Activated gamma-delta T cell treated with anti-CD3 and anti-CD28 coated beads, Interleukin-2, amount 50 U/mL, for 16 hours (primary cell): ENCODE data around the gene IQGAP2.
"Not testable (repeated sequence)": the region's sequence is repeated elsewhere in the genome, so short reads cannot be mapped to it uniquely, and the experiment has no call there.

Source experiments
- DNase-seq: peaks from one replicate; pipeline ENCODE4 v3.0.0-alpha.2; 2020; ENCODE audit warnings: low read depth

IQGAP2 gene

GRCh38 chr5:76663573-76663972 is 260.5 kb downstream of the IQGAP2 start:
- no peak for DNase-seq

GRCh38 chr5:76664079-76664478 is 261.0 kb downstream of the IQGAP2 start:
- no peak for DNase-seq

GRCh38 chr5:76667495-76667894 is 264.4 kb downstream of the IQGAP2 start:
- no peak for DNase-seq

DNA sequence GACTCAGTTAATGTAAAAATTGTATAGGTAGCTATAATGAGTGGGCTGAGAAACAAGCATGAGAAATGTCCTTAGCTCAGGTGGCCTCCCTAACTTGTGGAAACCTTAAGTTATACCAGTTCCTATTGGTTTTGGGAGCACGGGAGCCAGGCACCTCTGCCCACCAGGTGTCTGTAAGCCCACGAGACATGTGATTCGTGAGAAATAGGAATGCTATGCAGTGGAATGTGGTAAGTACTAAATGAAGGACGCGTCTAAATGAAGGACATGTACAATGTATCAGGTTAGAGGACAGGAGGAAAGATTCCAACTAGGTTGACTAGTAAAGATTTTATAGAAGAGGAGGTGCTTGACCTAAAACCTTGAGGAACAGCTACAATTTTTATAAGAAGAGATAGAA is 266.2 kb downstream of the IQGAP2 start:
- DNase-seq: no peak

- no peak for DNase-seq
Measured at GRCh38 chr5:76670508-76670907, 267.4 kb downstream of the IQGAP2 start.

DNA sequence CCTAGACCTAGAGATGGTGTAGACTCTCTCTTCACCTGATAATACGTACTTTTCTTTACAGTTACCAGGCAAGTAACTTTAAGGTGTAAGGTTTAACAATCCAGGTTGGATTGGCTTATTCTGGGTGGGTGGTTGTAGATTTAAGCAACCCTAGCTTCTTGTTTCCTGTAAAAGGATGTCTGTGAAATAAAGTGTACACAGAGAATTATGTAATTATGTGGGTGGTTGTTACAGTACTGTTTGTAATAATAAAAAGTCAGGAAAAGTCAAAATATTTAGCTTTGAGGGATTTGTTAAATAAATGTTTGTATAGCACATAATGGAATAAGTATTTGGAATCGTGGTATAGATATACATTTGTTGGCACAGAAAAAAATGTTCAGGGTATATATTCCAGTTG is 269.2 kb downstream of the IQGAP2 start:
- no peak for DNase-seq

DNA sequence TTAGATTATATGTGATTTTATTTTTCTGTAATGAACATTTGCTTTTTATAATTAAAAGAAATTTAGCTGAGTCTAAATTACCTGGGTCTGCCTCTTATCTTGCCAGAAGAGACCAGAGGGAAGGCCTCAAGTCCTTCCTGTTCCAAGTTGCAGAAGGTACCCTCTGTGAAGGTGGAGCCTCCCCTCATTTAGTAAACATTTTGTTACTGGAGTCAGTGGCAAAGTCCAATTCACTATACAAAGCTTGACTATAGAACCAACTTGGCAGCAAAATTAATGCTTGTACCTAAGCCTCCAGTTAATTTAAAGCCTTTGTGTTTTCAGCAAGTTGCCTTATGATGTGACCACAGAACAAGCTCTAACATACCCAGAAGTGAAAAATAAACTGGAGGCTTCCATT is 270.0 kb downstream of the IQGAP2 start:
- no peak for DNase-seq

DNA sequence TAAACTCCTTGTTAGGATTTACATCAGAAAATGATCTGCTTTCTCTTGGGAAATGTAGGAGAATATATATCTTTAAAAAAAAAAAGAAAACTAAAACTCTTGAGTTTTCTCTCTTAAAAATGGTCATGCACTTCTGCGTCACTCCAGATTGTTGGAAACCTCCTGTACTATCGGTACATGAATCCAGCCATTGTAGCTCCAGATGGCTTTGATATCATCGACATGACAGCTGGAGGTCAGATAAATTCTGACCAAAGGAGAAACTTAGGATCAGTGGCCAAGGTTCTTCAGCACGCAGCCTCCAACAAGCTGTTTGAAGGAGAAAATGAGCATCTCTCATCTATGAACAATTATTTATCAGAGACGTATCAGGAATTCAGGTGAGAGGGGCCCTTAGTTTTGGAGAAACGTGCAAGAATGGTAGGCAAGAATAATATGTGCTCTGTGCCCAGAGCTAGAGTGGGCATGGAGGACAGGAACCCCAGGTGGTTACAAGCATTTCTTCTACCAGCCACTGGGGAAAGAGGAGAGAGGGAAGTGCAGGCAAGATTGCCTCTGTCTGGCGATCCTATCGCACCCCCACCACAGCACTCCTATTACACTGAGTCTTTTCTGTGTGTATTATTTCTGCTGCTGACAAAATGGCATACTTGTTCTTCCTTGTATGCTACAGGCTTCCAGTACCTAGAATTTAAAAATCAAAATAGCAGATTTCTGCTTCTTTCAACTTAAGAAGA is 271.4 kb downstream of the IQGAP2 start:
- no peak for DNase-seq

- DNase-seq: no peak
Measured at GRCh38 chr5:76675364-76675763, 272.3 kb downstream of the IQGAP2 start.

DNA sequence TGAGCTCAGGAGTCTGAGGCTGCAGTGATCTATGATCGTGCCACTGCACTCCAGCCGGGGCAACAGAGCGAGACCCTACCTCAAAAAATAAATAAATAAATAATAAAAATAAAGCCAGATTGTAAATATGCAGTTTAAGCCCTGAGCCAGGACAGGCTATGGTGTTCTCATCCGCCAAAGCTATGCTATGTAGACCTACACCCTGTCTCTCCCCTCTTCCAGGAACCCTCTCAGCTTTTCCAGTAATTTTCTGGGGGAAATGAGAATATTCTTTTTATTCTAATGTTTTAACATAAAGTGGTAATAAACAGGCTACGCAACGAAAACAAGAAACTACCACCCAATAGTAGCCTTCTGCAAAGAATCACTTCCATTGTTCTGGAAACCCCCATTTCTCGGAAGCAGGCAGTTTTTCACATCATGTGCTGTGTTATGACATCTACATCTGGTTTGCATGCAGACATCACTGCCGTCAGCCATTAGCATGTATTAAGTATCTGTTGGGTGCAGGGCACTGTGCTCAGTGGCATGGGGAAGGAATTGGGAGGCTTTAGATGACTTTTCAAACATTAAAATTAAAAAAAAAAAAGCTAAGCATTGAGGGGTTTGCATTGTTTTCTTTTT is 274.9 kb downstream of the IQGAP2 start:
- DNase-seq: no peak

DNA sequence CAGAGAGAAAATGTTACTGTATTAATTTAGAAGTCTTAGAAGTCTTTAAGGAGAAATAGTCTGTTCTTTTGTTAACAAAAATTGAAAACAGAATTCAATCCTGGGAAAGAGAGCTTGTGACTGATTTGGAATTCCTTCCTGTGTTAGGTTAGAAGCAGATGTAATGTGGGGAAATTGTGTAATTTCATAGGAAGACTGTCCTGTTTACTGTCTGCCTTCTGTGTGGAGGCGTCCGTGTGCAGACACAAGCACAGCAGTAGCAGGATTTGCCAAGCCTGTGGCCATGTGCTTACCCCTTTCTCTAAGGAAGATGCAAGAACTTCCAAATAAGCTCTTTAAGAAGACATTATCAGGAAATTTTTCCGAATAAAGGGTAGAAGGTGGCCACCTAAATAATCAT is 276.1 kb downstream of the IQGAP2 start:
- no peak for DNase-seq

DNA sequence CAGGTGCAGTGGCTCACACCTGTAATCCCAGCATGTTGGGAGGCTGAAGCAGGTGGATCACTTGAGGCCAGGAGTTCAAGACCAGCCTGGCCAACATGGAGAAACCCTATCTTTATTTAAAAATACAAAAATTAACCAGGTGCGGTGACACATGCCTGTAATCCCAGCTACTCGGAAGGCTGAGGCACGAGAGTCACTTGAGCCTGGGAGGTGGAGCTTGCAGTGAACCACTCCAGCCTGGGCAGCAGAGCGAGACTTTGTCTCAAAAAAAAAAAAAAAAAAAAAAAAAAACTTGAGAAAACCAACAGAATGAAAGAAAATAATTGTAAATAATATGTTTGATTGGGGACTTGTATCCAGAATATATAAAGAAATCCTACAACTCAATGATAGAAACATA is 277.7 kb downstream of the IQGAP2 start:
- not testable (repeated sequence) for DNase-seq

- DNase-seq: no peak
Measured at GRCh38 chr5:76681287-76681686, 278.2 kb downstream of the IQGAP2 start.

DNA sequence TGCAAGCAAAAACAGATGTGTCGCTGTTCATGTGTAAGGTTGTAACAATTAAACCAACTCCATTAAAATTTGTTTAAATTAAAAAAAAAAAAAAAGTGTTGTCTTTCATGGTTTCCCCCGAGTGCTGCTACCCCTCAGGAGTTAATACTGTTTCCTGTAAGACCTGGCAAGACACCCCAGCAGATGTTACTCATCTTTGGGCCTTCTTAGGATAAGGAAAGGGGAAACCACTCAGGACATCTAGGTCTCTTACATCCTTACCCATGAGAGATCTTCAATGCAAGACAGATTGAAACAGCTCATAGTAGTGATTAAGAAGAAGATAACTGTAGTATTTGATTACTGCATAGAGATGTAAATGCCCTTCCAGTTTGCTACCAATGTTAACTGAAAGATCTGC is 279.3 kb downstream of the IQGAP2 start:
- no peak for DNase-seq

DNA sequence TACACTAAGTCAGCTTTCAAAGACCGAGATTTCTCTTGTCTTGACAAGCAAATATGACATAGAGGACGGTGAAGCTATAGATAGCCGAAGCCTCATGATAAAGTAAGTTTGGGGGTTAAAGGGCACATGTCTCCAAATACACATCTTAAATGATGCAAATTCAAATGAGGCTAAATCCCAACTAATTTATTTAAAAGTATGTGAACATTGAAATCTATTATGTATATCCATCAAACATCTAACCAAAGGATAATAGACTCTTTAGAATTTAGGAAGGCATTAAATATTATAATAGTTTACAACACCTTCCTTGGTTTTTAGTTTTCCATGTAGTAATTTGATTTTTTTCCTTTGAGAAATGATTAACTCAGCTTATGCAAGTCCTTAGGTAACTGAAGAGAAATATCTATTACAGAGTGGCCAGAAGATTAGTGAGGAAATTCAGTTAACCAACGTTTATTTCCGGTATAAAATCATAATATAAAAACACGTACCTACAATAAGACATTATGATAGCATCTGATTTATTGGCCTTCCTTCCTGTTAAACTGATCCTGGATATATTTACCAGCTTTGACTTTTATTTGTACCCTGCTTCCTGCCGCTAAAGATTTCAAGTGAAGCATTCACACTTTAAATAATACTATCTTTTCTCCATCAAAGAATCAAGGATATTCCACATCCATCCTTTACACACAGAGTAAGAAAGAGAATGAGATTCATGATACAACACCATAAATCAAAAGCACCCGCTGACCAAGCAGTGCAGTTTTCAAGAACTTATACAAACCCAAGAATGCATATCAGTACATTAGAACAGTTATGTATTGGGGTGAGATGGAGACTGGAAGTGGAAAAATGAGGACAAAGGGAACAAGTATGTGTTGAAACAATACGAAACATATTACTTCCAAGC is 281.0 kb downstream of the IQGAP2 start:
- DNase-seq: no peak

GRCh38 chr5:76684756-76685519 is 281.9 kb downstream of the IQGAP2 start:
- no peak for DNase-seq

- no peak for DNase-seq
Measured at GRCh38 chr5:76685704-76686103, 282.6 kb downstream of the IQGAP2 start.

GRCh38 chr5:76688212-76688611 is 285.1 kb downstream of the IQGAP2 start:
- DNase-seq: no peak

GRCh38 chr5:76688836-76689235 is 285.8 kb downstream of the IQGAP2 start:
- no peak for DNase-seq

DNA sequence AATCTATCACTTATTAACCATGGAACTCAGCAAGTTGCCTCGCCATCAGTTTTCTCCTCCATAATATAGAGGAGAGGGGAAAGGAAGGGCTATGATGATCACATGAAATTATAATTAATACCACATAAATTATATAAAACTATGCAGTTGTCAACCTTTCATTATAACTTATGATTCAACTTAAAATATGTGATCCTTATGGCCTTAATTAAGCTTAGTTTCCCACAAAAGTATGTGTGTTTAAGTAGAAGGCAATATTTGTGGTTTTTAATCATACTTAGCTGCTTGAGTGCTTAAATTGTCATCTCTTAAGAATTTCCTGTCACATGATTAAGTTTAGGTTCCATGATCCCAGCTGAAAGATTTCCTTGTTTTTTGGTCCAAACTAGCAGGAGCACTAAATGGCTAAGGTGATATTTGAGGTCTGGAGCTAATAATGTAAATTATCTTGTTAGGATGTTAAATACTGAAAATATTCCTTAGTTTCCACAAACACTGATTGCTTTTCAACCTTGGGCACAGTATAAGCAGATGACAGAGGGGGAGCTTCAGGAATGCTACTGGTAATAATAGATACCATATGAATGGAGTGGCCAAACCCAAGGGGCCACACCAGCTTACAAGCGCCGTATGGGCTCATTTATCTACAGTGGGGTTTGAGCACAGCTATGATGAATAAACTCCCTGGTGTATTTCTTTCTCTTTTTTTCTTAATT is 286.4 kb downstream of the IQGAP2 start:
- DNase-seq: no peak

- DNase-seq: no peak
Measured at GRCh38 chr5:76690037-76690679, 287.1 kb downstream of the IQGAP2 start.
